ENCODE measurements around the gene SCN11A. TPM values are rescaled to one million over a fixed set of nuclear protein-coding genes. Genes with fewer than 3 reads are reported as not detected.

The SCN11A gene
- not detected in 2 replicates for total RNA-seq (2014; rRNA removed; shearing (Covaris generic))

GRCh38 chr3:39051649-39052561, at the start of gene SCN11A, which contains the start of gene WDR48:
Gene SCN11A, minus strand, starts transcription at chr3:39051944. Its CDS starts 101,582 bp downstream, at chr3:38950362.
Gene WDR48, plus strand, starts transcription at chr3:39052016. Its CDS starts 10 bp downstream, at chr3:39052026.
- peak; percentile 80 for DNase-seq (ENCODE audit: low spot score)

GRCh38 chr3:39101022-39101689, 49.4 kb upstream of the SCN11A start:
- DNase-seq (ENCODE audit: low spot score): peak; percentile 41

- no peak for DNase-seq (ENCODE audit: low spot score)
Observed at GRCh38 chr3:39100500-39100886, 48.7 kb upstream of the SCN11A start.

GRCh38 chr3:39099738-39100499, 48.2 kb upstream of the SCN11A start:
- DNase-seq (ENCODE audit: low spot score): no peak

GRCh38 chr3:39099242-39099641, 47.5 kb upstream of the SCN11A start:
- DNase-seq (ENCODE audit: low spot score): no peak

- DNase-seq (ENCODE audit: low spot score): no peak
Observed at GRCh38 chr3:39098473-39099000, 46.8 kb upstream of the SCN11A start.

- no peak for DNase-seq (ENCODE audit: low spot score)
Observed at GRCh38 chr3:39097716-39098472, 46.1 kb upstream of the SCN11A start.

GRCh38 chr3:39096775-39097174, 45.0 kb upstream of the SCN11A start:
- no peak for DNase-seq (ENCODE audit: low spot score)

GRCh38 chr3:39095778-39096177, 44.0 kb upstream of the SCN11A start:
- no peak for DNase-seq (ENCODE audit: low spot score)

- DNase-seq (ENCODE audit: low spot score): no peak
Observed at GRCh38 chr3:39094851-39095677, 43.3 kb upstream of the SCN11A start.

- DNase-seq (ENCODE audit: low spot score): no peak
Observed at GRCh38 chr3:39090922-39091321, 39.2 kb upstream of the SCN11A start.

- DNase-seq (ENCODE audit: low spot score): no peak
Observed at GRCh38 chr3:39088889-39089288, 37.1 kb upstream of the SCN11A start.

GRCh38 chr3:39088456-39088855, 36.7 kb upstream of the SCN11A start:
- DNase-seq (ENCODE audit: low spot score): no peak

GRCh38 chr3:39086144-39086543, 34.4 kb upstream of the SCN11A start:
- no peak for DNase-seq (ENCODE audit: low spot score)

- DNase-seq (ENCODE audit: low spot score): no peak
Observed at GRCh38 chr3:39082666-39083313, 31.0 kb upstream of the SCN11A start.

GRCh38 chr3:39080026-39080425, 28.3 kb upstream of the SCN11A start:
- no peak for DNase-seq (ENCODE audit: low spot score)

- no peak for DNase-seq (ENCODE audit: low spot score)
Observed at GRCh38 chr3:39079530-39079929, 27.8 kb upstream of the SCN11A start.

GRCh38 chr3:39075910-39076309, 24.2 kb upstream of the SCN11A start:
- DNase-seq (ENCODE audit: low spot score): no peak

- DNase-seq (ENCODE audit: low spot score): no peak
Observed at GRCh38 chr3:39068556-39068955, 16.8 kb upstream of the SCN11A start.

All from HT-29 (cell line).